ENCODE data around the gene SOCS7.

DNA sequence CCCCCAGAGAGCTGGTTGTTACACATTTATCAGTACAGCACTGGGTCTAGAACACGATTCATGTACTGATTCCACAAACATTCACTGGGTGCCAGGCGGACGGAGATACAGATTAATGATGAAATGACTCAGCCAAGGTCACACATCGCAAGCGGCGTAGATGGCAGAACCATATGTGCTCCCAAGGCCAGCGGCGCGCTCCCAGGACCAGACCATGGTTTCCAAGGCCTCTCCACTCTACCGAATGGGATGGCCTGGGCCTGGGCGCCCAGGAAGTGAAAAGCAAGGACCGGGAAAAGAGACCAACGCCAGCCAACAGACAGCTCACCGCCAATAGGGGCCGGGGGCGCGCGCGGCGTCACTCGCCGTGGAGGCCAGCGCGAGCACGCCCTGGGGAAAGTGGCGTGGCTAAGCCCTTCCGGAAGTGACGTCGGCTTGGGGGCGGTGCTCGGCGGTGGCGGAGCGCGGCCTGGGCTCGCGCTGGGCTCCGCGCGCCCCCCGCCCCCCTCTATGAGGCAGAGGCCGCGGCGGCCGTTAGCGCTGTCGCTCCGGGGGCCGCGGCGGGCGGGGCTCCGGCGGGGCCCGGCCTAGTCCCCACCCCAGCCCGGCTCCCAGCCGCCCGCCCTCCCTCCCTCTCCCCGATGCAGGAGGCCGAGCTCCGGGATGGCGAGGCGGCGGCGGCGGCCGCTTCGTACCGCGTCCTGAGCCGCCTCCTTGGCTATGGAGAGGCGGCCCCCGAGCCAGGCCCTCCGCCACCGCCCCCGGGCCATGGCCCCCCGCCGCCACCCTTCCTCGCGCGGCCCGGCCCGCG is at the start of gene SOCS7:
- TF ChIP-seq POLR2AphosphoS5 (IDR thresholded peaks at IDR 0.05; ENCODE audit: low read depth, low read length) (peak; percentile 83), POLR2A (IDR thresholded peaks at IDR 0.05; ENCODE audit: low read depth, low read length) (peak; percentile 88)
